GM18499 (cell line): ENCODE measurements around the gene SLC6A15.

Source experiments
- ATAC-seq: cut with Tn5 transposase; IDR thresholded peaks from one replicate; pipeline ENCODE4 v1.9.1; 2021; ENCODE audit warnings: moderate number of reproducible peaks; ENCODE audit not compliant: insufficient read depth, unreplicated experiment

SLC6A15 gene

DNA sequence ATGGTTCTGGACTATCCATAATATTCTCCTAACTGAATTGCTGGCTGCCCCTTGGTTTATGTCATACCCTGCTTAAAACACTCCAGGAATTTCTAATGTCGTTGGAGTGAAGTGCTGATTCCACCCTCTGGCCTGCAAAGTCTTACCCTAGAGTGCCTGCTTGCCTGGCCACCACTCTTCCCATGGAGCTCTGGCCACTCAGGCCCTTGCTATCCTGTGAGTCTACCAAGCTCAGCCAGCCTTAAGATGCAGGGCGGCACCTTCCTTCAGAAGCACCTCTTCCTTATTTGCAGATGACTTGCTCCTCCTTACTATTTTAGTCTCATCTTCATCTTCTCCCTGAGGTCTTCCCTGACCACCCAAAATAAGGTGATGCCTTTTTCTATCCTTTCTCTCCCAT lies 35.3 kb downstream of the SLC6A15 start:
- no peak for ATAC-seq

GRCh38 chr12:84875241-84875640 lies 37.4 kb downstream of the SLC6A15 start:
- no peak for ATAC-seq

DNA sequence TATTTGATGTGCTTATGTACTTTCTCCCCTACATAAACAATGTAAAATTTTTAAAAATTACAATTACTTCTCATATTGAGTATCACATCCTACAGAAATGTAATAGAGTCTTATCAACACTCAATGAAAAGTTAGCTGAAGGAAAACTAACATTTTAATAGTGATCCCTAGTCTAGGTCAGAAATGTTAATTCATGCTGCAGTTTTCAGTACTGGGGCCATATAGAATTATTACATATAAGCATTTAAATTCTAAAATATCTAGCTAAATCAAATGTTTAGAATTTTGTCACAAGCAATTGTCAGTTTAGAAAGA lies 37.8 kb downstream of the SLC6A15 start:
- ATAC-seq: no peak

- ATAC-seq: peak; percentile 91
Measured at GRCh38 chr12:84874125-84874824, 38.3 kb downstream of the SLC6A15 start.

DNA sequence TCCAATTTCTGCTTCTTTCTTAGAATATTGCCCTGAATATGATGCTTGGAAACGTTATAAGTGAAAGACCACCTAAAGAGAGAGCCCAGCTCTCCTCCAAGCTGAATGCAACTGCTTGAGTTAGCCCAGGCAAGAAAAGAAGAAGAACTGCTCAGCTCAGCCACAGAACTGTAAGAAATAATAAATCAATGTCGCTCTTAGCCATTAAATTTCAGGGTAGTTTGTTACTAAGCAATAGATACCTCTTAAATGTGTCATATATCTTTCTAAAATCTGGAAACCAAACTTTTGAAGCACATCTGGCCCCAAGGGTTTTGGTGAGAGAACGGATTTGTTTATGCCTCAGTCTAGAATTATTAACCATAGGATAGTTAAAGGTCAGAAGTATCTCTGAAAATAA lies 50.4 kb downstream of the SLC6A15 start:
- ATAC-seq: no peak

DNA sequence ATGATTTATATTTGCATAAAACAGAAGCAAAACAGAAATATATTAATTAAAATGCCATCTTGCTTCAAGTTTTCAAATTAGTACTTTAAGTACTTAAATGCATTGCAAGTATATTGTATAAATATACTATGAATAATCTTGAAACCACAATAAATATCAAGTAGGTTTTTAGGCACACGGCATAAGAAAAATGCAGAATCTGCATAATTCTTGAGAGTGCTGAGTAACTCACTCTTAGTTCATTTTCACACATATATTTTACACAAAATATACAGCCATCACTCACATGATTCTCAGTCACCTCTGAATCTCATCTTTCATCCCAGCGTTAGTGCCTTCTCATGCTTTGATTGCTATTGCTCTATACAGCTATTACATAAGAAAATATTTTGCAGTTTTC lies 51.9 kb downstream of the SLC6A15 start:
- no peak for ATAC-seq

DNA sequence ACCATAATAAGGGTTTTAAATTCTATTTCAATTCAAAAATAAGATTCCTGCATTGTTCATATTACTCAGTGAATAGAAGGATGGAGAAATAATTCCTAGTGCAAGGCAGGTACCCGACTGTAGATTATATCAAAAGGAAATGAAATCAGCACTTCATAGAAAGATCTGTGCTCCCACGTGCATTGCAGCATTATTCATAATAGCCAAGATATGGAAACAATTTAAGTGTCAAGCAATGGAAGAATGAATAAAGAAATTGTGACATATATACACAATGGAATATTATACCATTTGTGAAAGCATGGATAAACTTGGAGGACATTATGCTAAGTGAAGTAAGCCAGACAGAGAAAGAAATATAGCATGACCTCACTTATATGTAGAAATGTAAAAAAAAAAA lies 53.8 kb downstream of the SLC6A15 start:
- ATAC-seq: no peak

- ATAC-seq: no peak
Measured at GRCh38 chr12:84857525-84858208, 54.9 kb downstream of the SLC6A15 start.

DNA sequence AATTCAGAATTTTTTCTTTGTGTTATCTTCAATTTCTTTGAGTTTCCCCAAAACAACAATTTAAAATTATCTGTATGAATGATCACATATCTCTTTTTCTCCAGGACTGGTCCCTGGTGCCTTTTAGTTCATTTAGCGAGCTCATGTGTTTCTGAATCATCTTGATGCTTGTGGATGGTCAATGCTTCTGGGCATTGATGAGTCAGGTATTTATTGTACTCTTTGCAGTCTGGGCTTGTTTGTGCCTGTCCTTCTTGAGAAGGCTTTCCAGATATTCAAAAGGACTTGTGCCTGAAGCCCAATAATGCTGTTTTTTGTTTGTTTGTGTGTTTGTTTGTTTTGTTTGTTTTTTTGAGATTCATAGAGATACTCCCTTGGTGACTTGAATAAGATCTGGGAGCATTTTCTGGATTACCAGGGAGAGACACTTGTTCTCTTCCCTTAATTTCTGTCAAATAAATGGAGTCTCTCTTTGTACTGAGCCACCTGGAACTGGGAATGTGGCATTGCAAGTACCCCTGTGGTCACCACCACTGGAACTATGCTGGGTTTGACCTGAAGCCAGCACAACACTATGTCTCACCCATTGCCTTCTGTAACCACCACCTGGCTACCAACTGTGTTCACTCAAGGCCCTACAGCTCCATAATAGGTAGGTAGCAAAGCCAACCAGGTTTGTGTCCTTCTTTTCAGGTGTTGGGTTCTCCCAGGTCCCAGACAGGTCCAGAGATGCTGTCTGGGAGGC lies 56.3 kb downstream of the SLC6A15 start:
- ATAC-seq: no peak

DNA sequence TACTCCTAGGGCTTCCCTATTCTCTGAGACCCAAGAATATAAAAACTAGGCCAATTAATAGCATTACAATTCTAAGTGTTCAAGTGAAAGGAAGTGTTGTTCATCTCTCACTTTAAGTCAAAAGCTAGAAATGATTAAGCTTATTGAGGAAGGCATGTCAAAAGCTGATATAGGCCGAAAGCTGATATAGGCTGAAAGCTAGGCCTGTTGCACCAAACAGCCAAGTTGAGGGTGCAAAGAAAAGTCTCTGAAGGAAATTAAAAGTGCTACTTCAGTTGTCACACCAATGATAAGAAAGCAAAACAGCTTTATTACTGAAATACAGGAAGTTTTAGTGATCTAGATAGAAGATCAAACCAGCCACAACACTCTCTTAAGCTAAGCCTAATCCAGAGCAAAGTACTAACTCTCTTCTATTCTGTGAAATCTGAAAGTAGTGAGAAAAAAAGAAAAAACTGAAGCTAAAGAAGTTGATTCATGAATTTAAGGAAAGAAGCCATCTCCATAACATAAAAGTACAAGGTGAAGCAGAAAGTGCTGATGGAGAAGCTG lies 68.9 kb downstream of the SLC6A15 start:
- no peak for ATAC-seq

GRCh38 chr12:84842406-84843013 lies 70.1 kb downstream of the SLC6A15 start:
- ATAC-seq: no peak

DNA sequence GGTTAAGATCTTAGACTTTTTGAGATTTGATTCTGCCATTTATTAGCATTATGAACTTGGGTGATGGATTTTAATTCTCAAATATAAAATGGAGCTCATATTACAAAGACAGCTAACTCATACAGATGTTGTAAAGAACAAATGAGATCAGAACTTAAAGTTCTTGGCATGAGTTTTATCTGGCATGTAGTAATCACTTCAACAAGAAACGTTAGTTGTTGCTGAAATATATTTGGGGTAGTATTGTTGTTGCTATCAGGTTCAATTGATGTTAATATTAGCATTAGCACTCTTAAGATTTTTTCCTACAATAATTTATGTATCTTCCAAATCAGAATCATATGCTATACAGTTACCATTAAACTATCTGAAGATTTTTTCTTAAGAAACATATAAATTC lies 71.0 kb downstream of the SLC6A15 start:
- no peak for ATAC-seq

DNA sequence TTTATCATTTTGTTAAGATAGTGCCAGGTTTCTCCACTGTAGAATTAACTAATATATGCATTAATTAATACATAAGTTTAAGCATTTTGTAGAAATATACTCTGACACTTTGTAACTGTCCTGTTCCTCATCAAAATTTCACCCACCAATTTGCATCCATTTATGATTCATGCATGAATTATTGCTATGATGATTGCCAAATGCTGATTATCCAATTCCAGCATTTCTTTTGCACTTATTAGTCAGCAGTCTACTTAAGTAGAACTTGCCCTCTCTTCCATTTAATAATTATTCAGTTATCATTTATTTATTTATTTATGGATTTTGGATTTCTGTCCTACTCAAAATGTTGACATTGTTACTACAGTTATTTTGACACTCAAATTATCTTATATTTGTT lies 72.2 kb downstream of the SLC6A15 start:
- no peak for ATAC-seq

GRCh38 chr12:84826925-84827324 lies 85.7 kb downstream of the SLC6A15 start:
- no peak for ATAC-seq

DNA sequence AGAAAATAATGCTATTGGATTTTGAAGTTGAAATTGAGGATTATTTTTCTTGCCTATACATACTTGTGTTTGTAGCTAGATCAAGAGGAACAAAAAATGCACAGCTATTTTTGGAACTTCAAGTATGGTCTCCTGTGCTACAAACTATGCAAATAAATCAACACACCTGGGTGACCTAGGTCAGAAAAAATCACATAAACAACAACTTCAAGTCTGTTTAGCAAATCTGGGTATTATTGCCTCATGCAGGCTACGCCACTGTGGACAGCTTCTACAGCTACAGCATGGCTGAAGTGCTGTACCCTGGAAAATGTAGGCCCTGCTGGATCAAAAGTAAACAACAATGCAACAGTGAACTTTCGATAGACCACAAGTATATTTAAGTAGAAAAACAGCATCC lies 87.5 kb downstream of the SLC6A15 start:
- ATAC-seq: peak; percentile 65

- no peak for ATAC-seq
Measured at GRCh38 chr12:84822525-84822924, 90.1 kb downstream of the SLC6A15 start.

DNA sequence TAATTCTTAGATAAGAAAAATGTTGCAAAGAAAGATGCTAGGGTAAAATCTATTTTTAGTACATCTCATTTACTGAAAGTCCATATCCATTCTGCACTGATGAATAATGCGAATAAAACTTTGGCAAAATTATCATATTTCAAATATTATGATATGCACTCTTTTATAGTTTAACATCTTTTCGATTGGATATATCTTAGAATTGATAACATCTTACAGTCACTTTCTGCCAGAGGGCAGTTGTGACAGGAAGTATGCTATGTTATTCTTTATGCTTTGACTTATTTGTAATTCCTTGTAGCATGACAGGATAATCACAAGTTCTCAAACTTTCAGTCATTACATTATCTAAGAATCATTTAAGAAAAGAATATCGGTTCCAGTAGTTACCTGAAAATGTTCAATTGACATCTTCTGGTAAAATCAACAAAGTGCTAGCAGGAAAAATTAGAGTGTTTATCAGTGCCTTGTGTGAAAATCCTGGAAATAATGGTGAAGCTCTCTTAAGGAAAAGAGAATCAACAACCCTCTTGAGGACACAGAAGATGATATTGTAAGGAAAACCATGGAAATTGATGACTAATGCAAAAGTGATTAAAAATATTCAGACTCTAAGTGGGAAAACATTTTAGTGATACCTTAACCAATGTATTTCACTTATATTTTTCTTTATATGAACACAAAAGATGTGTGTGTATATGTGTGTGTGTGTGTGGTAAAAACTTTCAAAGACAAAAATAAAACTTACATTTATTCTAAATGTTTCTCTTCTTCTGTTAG lies 95.5 kb downstream of the SLC6A15 start:
- no peak for ATAC-seq

DNA sequence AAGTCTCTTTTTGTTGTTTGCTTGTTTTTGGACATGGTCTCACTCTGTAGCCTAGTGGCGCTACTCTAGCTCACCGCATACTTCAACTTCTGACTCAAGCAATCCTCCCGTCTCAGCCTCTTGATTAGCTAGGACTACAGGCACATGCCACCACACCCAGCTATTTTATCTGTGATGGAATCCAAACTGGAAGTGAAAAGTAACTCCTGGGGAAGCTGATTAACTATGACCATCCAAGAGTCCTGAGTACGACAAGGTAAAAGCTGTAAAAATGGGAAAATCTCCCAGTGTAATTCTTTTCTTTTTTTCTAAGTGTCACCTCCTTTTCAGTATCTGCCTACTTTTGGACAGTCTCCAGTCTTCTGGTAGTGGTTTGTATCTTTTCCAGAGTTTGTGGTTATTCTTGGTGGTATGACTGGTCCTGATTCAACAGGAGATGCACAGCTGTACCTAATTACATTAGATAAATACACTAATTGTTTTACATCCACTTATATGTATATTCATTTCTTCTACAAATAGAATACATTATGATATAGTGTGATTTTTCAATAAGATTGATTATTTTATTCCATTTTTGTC lies 97.8 kb downstream of the SLC6A15 start:
- ATAC-seq: no peak

DNA sequence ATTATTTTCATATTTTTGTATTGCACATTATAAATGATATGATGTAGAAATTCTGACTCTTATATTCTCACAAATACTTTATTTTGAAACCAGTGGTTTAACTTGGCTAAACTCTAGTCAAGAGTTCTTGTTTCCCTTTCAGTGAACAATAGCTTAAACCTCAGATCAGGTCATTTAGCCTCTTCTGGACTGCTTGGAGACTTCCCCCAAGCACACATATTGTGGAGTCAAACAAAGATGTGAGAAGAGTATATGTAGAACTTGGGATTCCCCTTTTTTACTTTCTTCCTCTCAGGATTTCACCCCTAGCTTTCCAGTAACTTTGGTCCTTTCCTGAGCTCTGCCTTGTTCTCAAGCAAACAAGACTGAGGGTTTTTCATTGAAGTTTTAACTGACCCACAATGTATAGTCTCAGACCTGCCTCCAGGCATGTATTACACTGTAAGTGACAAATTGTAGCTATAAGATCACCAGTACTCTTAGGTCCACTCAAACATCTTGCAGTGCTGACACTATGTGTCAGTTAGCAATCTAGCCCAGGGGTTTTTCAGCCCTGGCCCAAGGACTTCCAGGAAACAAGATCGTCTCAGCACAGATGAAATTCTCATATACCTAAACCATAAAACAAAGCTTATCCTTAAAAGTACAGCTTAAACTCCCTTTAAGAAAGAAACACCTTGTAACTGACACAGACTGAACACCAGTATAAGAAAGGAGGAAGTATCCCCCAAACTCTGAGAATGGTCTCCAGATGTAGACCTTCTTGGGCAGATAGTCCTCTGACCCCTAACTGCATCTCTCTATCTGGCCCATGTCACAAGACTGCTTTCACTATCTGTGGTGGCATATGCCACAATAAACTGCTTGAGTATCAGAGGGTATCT lies 98.6 kb downstream of the SLC6A15 start:
- ATAC-seq: peak; percentile 49
